DND-41 (cell line): ENCODE data around the gene MUC15.

Experiments used
- ATAC-seq: fragments of 200-7000 bp; cut with Tn5 transposase; 3 replicates; pipeline ENCODE4 v1.9.1; 2021; ENCODE audit warnings: low read depth; ENCODE audit not compliant: insufficient read depth
- DNase-seq: peaks from one replicate; pipeline ENCODE4 v3.0.0-alpha.2; 2020
- H2AFZ ChIP-seq: 2 replicates; pipeline ENCODE4 v1.6.0; 2012; ENCODE audit warnings: low read depth, low read length
- H3K27ac ChIP-seq: 2 replicates; pipeline ENCODE4 v1.5.1; 2012; ENCODE audit warnings: low read length, inconsistent platforms
- H3K27me3 ChIP-seq: fragments of 200-600 bp; sonication (generic); 2 replicates; pipeline ENCODE4 v1.6.0; 2012; ENCODE audit warnings: low read length, mild to moderate bottlenecking, inconsistent platforms; ENCODE audit not compliant: insufficient read depth, poor library complexity
- H3K36me3 ChIP-seq: 2 replicates; pipeline ENCODE4 v1.5.1; 2012; ENCODE audit warnings: low read length, inconsistent platforms; ENCODE audit not compliant: insufficient read depth
- H3K4me1 ChIP-seq: 2 replicates; pipeline ENCODE4 v1.5.1; 2012; ENCODE audit warnings: mild to moderate bottlenecking, low read length; ENCODE audit not compliant: insufficient read depth
- H3K4me2 ChIP-seq: 2 replicates; pipeline ENCODE4 v1.6.0; 2012; ENCODE audit warnings: mild to moderate bottlenecking, moderate library complexity, low read length, inconsistent platforms; ENCODE audit not compliant: insufficient read depth
- H3K4me3 ChIP-seq, 2 experiments: fragments of 200-600 bp in 1 of 2; shearing (Covaris generic) in 1 of 2; 2 replicates each; pipeline ENCODE4 v1.5.1; 2012 to 2016; ENCODE audit warnings: inconsistent platforms in 2 of 2, low read length in 2 of 2, mild to moderate bottlenecking in 2 of 2, low read depth in 1 of 2, moderate library complexity in 1 of 2
- H3K79me2 ChIP-seq: 2 replicates; pipeline ENCODE4 v1.6.0; 2012; ENCODE audit warnings: low read length, inconsistent platforms; ENCODE audit not compliant: insufficient read depth
- H3K9ac ChIP-seq: 2 replicates; pipeline ENCODE4 v1.6.0; 2012; ENCODE audit warnings: low read depth, mild to moderate bottlenecking, inconsistent platforms, low read length, moderate library complexity
- H3K9me3 ChIP-seq: 2 replicates; pipeline ENCODE4 v1.5.1; 2012; ENCODE audit warnings: low read length, moderate library complexity, mild to moderate bottlenecking, inconsistent platforms; ENCODE audit not compliant: insufficient read depth, severe bottlenecking
- H4K20me1 ChIP-seq: 2 replicates; pipeline ENCODE4 v1.6.0; 2012; ENCODE audit warnings: low read length; ENCODE audit not compliant: insufficient read depth
- CTCF ChIP-seq: IDR thresholded peaks from 2 replicates; pipeline ENCODE4 v1.5.1; 2012; ENCODE audit warnings: borderline replicate concordance, low read length, moderate library complexity, mild to moderate bottlenecking; ENCODE audit not compliant: poor library complexity, severe bottlenecking; ENCODE audit errors: extremely low read depth
- EZH2 ChIP-seq: IDR thresholded peaks from 3 replicates; pipeline ENCODE4 v1.6.1; 2012; ENCODE audit warnings: borderline replicate concordance, low read depth, mild to moderate bottlenecking, moderate library complexity, low read length, inconsistent platforms; ENCODE audit not compliant: severe bottlenecking

MUC15 gene

GRCh38 chr11:26573896-26574295, 1.8 kb upstream of the MUC15 start:
- Histone ChIP-seq H3K9me3 (no peaks in the 10 kb centered on the region), H3K4me1 (no peaks in the 10 kb centered on the region), H3K27ac (no peak overlapping the region), H3K4me2 (no peak overlapping the region), H3K9ac (no peak overlapping the region), H2AFZ (no peak overlapping the region), H3K36me3 (no peaks in the 10 kb centered on the region), H3K4me3 (no peak overlapping the region), H4K20me1 (no peaks in the 10 kb centered on the region), H3K79me2 (no peaks in the 10 kb centered on the region), H3K27me3 (no peaks in the 10 kb centered on the region)
- no peak for ATAC-seq
- TF ChIP-seq EZH2 (no peak), CTCF (no peak)
- no peak for DNase-seq

GRCh38 chr11:26572770-26573402, 823 bp upstream of the MUC15 start:
- no peaks in the 10 kb centered on the region for H3K9me3 ChIP-seq
- no peaks in the 10 kb centered on the region for H3K79me2 ChIP-seq
- no peak overlapping the region for H3K27ac ChIP-seq
- H3K4me3 ChIP-seq, result no peak overlapping the region
- ATAC-seq (no peak), DNase-seq (no peak)
- no peak overlapping the region for H3K9ac ChIP-seq
- no peaks in the 10 kb centered on the region for H3K27me3 ChIP-seq
- H4K20me1 ChIP-seq, result no peaks in the 10 kb centered on the region
- H3K36me3 ChIP-seq, result no peaks in the 10 kb centered on the region
- no peak overlapping the region for H2AFZ ChIP-seq
- no peak for TF ChIP-seq EZH2
- no peak for TF ChIP-seq CTCF
- no peaks in the 10 kb centered on the region for H3K4me1 ChIP-seq
- no peak overlapping the region for H3K4me2 ChIP-seq

GRCh38 chr11:26569646-26570045, 2.4 kb downstream of the MUC15 start:
- Histone ChIP-seq H3K27ac (no peak overlapping the region), H3K9ac (no peak overlapping the region), H4K20me1 (no peaks in the 10 kb centered on the region), H3K27me3 (no peaks in the 10 kb centered on the region), H3K4me3 (no peak overlapping the region), H3K79me2 (no peaks in the 10 kb centered on the region), H2AFZ (no peak overlapping the region), H3K9me3 (no peaks in the 10 kb centered on the region), H3K4me2 (no peak overlapping the region), H3K4me1 (no peaks in the 10 kb centered on the region), H3K36me3 (no peaks in the 10 kb centered on the region)
- no peak for TF ChIP-seq CTCF
- DNase-seq, result no peak
- ATAC-seq, result no peak

- Histone ChIP-seq H3K36me3 (no peaks in the 10 kb centered on the region), H3K9me3 (no peaks in the 10 kb centered on the region), H3K79me2 (no peaks in the 10 kb centered on the region), H3K4me1 (no peaks in the 10 kb centered on the region), H3K9ac (no peak overlapping the region), H3K4me3 (no peak overlapping the region), H3K27me3 (no peaks in the 10 kb centered on the region), H2AFZ (no peak overlapping the region), H3K4me2 (no peak overlapping the region), H3K27ac (no peak overlapping the region), H4K20me1 (no peaks in the 10 kb centered on the region)
- TF ChIP-seq CTCF, result no peak
- no peak for DNase-seq
- no peak for ATAC-seq
These were observed 13.9 kb downstream of the MUC15 start for GRCh38 chr11:26558190-26558589.
